NCI-H146 (cell line): ENCODE data around the gene VPS18.

ENCODE experiments used
- DNase-seq: peaks from one replicate; lab custom pipeline; 2025; lab: John Stamatoyannopoulos, UW

Gene VPS18

GRCh38 chr15:40902605-40903561 lies 8.6 kb downstream of the VPS18 start:
- DNase-seq = no peak

GRCh38 chr15:40904552-40905201 lies 10.4 kb downstream of the VPS18 start:
- DNase-seq = no peak

- peak; percentile 97 for DNase-seq
Observed at GRCh38 chr15:40906091-40906990, 12.1 kb downstream of the VPS18 start.

DNA sequence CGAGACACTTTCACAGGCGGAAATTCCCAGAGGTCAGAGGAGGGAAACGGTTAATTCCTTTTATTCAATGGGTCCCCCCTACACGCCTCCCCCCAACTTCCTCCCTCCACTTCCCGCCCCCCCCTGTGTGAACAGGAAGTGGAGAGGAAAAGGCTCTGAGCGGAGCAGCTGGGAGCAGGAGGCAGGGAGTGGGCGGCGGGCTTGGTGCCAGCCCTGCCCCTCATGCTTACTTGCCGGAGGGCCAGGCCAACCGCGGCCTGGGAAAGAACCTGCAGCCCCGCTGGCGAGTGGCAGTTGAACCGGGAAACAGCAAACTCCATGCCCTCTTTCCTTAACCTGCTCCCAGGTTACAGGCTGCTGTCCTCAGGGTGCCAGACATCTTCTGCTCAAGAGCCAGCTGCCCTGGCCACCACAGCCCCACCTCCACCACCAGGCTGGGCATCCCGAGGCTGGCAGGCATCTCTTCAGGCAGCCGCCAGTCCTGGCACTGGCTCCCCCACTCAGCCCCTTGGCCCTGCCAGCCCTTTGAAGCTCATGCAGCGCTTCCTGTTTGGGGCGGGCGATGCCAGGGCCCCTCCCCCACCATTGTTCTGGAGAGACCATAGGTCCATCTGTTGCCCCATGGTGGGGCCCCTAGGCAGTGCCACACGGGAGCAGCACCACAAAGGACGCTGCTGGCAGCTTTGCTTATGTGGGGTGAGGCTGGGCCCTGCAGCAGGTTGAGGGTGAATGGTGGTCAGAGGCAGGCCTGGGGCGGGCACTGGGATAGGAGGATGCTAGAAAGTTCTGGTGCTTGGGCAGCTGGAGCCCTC lies 12.9 kb downstream of the VPS18 start:
- no peak for DNase-seq

GRCh38 chr15:40908095-40908494 lies 13.8 kb downstream of the VPS18 start:
- peak; percentile 11 for DNase-seq

- no peak for DNase-seq
Observed at GRCh38 chr15:40909662-40910630, 15.7 kb downstream of the VPS18 start.

DNA sequence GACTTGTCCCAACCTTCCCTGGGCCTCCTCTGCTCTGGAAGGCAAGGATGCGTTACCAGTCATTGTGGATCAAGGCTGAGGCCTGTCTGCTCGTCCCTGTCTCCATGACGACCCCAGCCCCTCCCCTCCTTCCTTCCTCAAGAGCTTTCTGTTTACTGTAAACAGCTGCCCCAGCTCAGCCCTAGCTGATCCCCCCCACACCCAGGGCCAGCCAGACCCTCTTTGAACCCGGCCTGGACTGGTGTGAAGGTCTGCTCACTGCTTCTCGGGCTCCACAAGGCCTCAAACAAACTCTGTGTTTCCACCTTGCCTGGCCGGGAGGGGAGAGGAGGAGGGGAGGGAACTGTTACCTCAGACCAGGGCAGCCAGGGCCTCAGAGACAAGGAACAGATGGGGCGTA lies 16.9 kb downstream of the VPS18 start:
- DNase-seq = no peak

GRCh38 chr15:40911693-40912092 lies 17.4 kb downstream of the VPS18 start:
- no peak for DNase-seq

DNA sequence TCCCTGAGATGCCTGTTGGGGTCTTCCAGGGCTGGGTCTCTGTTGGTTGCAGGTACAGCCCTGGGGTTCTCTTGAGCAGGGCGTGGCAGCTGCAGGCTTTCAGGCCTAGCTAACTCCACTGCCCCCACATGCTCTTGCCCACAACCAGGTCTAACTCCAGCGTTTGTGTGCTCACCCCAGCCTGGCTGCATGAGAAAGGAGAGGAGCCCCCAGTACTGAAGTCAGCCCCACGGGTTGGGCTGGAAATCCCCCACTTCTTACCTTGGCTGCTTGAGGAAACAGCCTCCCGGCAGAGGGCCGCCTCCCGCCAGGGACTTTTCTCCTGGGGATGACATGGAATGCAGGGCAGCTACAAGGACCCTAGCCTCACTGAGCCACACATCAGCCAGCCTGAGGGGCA lies 18.2 kb downstream of the VPS18 start:
- no peak for DNase-seq

DNA sequence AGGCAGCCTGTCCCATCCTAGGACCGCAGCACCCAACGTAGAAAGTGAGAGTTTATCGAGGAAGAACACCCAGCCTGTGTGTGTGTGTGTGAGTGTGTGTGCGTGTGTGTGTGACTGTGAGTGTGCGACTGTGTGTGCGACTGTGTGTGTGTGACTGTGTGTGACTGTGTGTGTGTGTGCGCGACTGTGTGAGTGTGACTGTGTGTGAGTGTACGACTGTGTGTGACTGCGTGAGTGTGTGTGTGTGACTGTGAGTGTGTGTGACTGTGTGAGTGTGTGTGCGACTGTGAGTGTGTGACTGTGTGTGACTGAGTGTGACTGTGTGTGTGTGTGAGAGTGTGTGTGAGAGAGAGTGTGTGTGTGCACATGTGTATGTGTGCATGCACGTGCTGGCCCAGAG lies 19.8 kb downstream of the VPS18 start:
- DNase-seq = no peak

GRCh38 chr15:40914486-40914885 lies 20.2 kb downstream of the VPS18 start:
- no peak for DNase-seq

DNA sequence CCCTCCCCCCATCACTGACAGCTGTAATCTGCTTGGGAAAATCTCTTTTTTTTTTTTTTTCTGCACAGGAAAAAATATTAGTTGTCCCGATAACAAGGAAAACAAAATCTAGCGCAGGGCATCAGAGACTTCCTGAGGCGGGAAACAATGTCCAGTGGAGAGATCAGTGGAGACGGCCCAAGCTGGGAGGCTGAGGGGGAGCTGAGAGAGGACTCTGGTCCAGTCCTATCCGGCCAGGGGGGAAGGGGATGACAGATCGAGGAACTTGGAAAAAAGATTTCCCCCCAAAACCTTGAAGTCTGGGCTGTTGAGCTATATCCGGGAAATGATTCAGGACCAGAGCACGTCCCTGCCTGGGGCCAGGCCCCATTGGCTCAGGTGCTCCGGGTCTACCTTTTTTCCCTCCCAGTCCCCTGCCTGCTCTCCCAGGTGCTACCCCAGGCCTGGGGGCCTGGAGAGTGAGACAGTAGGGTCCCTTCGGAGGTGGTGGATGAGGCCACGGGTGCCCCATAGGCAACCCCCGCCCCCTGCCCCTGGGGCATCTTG lies 20.9 kb downstream of the VPS18 start:
- no peak for DNase-seq

- no peak for DNase-seq
Observed at GRCh38 chr15:40915679-40916078, 21.4 kb downstream of the VPS18 start.

DNA sequence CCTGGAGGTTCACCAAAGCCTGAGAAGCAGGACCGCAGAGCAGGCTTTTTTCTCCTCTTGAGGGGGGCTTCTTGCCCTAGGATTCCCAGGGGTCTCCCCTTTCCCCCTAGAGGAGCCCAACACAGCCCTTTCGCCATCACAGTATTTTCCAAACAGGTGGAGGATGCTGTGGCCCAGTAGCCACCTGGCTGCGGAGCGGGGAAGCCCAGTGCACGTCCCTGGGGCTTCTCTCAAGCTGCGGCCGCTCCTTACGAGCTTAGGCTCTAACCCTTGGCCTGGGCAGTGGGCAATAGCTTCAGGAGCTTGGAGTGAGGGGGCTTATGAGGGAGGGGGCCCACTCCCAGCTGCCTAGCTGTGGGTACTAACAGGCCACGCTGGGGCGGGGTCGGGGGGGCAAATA lies 23.3 kb downstream of the VPS18 start:
- peak; percentile 41 for DNase-seq

- DNase-seq = peak; percentile 41
Observed at GRCh38 chr15:40918146-40918798, 24.0 kb downstream of the VPS18 start.

DNA sequence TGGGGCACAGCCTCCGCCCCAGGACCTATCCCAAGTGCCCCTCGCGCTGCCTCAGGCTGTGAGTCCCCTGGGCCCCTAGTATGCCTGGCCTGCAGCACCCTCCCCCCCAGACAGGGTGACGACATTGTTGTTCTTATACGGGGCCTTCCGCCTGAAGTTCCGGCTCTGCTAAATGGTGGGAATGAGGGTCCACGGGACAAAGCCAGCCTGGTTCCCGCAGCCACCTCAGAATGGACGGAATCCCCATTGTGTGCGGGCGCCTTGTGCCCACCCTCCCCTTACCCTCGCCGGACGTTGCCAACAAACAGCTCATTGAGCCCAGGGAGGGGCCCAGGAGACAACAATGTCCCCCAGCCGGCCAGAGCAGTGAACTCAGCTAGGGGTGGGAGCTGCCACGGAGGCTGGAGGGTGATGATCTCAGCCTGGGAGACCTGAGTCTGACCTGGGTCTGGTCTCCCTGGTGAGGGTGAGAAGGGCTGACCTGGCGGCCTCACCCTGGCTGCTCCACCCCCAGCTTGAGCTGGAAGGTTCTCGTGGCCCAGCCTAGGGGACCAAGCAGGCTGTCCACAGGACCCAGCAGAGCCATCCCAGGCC lies 24.6 kb downstream of the VPS18 start:
- no peak for DNase-seq

DNA sequence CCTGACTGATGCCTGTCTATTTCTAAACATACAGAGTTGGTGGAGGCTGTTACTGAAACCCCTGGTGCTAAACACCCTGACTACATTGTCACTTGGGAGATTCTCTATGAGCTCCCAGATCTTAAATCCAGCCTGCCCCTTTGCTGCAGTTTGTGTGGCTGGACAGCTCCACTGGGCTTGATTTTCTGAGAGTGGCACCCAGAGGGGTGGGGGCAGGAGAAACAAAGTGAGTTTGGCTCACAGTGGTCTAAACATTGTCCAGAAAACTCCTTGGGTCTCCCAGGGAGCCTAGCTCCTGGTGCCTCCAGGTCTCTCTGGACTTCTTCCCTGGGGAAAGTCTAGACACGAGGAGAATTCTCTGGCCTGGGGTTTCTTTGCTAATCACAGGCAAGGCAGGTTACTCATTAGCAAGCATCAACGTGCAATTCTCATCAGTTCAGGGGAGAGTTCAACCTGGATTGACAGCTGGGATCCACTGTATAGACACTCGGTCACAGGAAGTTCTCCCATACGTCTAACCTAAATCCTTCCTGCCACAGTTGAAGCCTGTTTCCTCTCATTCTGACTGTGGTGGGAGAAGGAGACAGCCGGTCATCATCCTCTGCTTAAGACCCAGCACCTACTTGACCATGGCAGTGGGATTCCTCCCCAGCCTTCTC lies 27.8 kb downstream of the VPS18 start:
- no peak for DNase-seq

- no peak for DNase-seq
Observed at GRCh38 chr15:40922608-40923005, 28.4 kb downstream of the VPS18 start.
